Keratinocyte (primary cell): ENCODE measurements around the gene CACNG4. TPM values are rescaled to one million over a fixed set of nuclear protein-coding genes. Genes with fewer than 3 reads are reported as not detected.

Source experiments
- DNase-seq: peaks from one replicate; pipeline ENCODE4 v3.0.0-alpha.2; 2011; ENCODE audit warnings: low read depth, missing footprints, low spot score
- FAIRE-seq: peaks from 2 replicates; lab custom pipeline; 2011; peaks lifted over from hg19 to GRCh38; lab: Jason Lieb, UNC
- H2AFZ ChIP-seq: 2 replicates; pipeline ENCODE4 v1.6.0; 2012; ENCODE audit warnings: low read length, control low read depth, inconsistent platforms; ENCODE audit not compliant: control insufficient read depth
- H3K27ac ChIP-seq: 2 replicates; pipeline ENCODE4 v1.5.1; 2011; ENCODE audit warnings: low read length; ENCODE audit not compliant: control insufficient read depth, insufficient read depth
- H3K27me3 ChIP-seq: 3 replicates; pipeline ENCODE4 v1.6.0; 2011; ENCODE audit warnings: low read length; ENCODE audit not compliant: control insufficient read depth, insufficient read depth; ENCODE audit errors: extremely low read depth
- H3K36me3 ChIP-seq, 2 experiments: 2 replicates in 1 of 2; 3 replicates in 1 of 2; pipeline ENCODE4 v1.5.1; 2011; ENCODE audit warnings: low read length in 2 of 2, mild to moderate bottlenecking in 1 of 2; ENCODE audit not compliant: control insufficient read depth in 2 of 2, insufficient read depth in 2 of 2; ENCODE audit errors: extremely low read depth in 1 of 2
- H3K4me1 ChIP-seq: 3 replicates; pipeline ENCODE4 v1.5.1; 2011; ENCODE audit warnings: low read length; ENCODE audit not compliant: control insufficient read depth, insufficient read depth; ENCODE audit errors: extremely low read depth
- H3K4me2 ChIP-seq: 3 replicates; pipeline ENCODE4 v1.6.0; 2011; ENCODE audit warnings: low read depth, low read length; ENCODE audit not compliant: control insufficient read depth, insufficient read depth; ENCODE audit errors: extremely low read depth
- H3K4me3 ChIP-seq, 3 experiments: fragments of 200-600 bp in 1 of 3; sonication (generic) in 1 of 3; 2 replicates in 2 of 3; 3 replicates in 1 of 3; pipeline ENCODE4 v1.5.1; 2011 to 2016; ENCODE audit warnings: low read length in 3 of 3, mild to moderate bottlenecking in 3 of 3, control low read depth in 2 of 3, inconsistent platforms in 1 of 3, low read depth in 1 of 3, mixed read lengths in 1 of 3, mixed run types in 1 of 3, moderate library complexity in 1 of 3; ENCODE audit not compliant: control insufficient read depth in 2 of 3, insufficient read depth in 2 of 3; ENCODE audit errors: extremely low read depth in 1 of 3
- H3K79me2 ChIP-seq: 2 replicates; pipeline ENCODE4 v1.6.0; 2012; ENCODE audit warnings: low read length; ENCODE audit not compliant: control insufficient read depth, insufficient read depth
- H3K9ac ChIP-seq: 3 replicates; pipeline ENCODE4 v1.6.0; 2011; ENCODE audit warnings: low read length; ENCODE audit not compliant: control insufficient read depth, insufficient read depth; ENCODE audit errors: extremely low read depth
- H3K9me1 ChIP-seq: 3 replicates; pipeline ENCODE4 v1.6.0; 2011; ENCODE audit warnings: low read length; ENCODE audit not compliant: control insufficient read depth, insufficient read depth; ENCODE audit errors: extremely low read depth
- H3K9me3 ChIP-seq: 2 replicates; pipeline ENCODE4 v1.5.1; 2012; ENCODE audit warnings: low read depth, low read length; ENCODE audit not compliant: control insufficient read depth
- H4K20me1 ChIP-seq: 3 replicates; pipeline ENCODE4 v1.6.0; 2011; ENCODE audit warnings: low read length; ENCODE audit not compliant: control insufficient read depth, insufficient read depth; ENCODE audit errors: extremely low read depth
- EZH2 ChIP-seq: IDR thresholded peaks from one replicate; pipeline ENCODE4 v1.6.1; 2012; ENCODE audit warnings: inconsistent platforms, mild to moderate bottlenecking, low read length, moderate library complexity
- dilution Hi-C: fragments of 300-500 bp; cut with MboI; formaldehyde crosslinking; loops from one replicate; pipeline ENCODE4 v1.7.0; 2020; ENCODE audit warnings: low sequenced_read_pairs; ENCODE audit not compliant: extremely low pct_ligation_motif_present
- polyA plus RNA-seq, 5 experiments: library from polyadenylated mRNA; depleted of rRNA in 3 of 5; stranded (reverse) in 3 of 5; stranded (forward) in 1 of 5; unstranded in 1 of 5; fragments of >200 nt; gene quantifications; 1 replicate in 1 of 5; 2 replicates in 3 of 5; 3 replicates in 1 of 5; pipeline versions ENCODE4 v1.2.1 to v1.2.3, GENCODE V29; 2011 to 2012; ENCODE audit warnings: missing spikeins in 2 of 5, low read depth in 1 of 5, low replicate concordance in 1 of 5
- TF ChIP-seq, protein P1 (sequence below), 3 experiments: IDR thresholded peaks in 1 of 3; conservative IDR thresholded peaks in 1 of 3; optimal IDR thresholded peaks in 1 of 3; 2 replicates in 2 of 3; 3 replicates in 1 of 3; pipeline versions ENCODE3 to v1.5.1; 2011; ENCODE audit warnings: low read length in 3 of 3, mild to moderate bottlenecking in 3 of 3, moderate library complexity in 2 of 3, control low read depth in 1 of 3, inconsistent platforms in 1 of 3; ENCODE audit not compliant: insufficient read depth in 2 of 3; ENCODE audit errors: extremely low read depth in 1 of 3

Gene CACNG4
- polyA plus RNA-seq, 1 donor (not counting 4 experiments of a cell fraction or from before 2014, with no cell fraction given), result not detected

DNA sequence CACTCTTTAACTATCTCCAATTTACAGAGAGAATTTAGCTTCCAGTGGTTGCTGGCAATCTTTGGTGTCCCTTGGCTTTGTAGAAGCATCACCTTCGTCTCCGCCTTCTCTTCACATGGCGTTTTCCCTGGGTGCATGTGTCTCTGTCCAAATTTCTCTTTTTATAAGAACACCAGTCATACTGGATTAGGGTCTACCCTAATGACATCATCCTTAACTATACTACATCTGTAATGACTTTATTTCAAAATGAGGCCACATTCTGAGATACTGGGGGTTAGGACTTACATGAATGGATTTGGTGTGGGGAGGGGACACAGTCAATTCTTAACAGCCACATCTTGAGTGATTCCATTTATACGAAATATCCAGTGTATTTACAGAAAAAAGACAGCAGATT is 22.2 kb downstream of the CACNG4 start:
- Histone ChIP-seq H3K9me1 (no peaks in the 10 kb centered on the region), H3K4me1 (no peaks in the 10 kb centered on the region), H3K4me2 (no peak overlapping the region), H3K27me3 (peaks cover 17% of the 10 kb centered on the region), H3K36me3 (no peaks in the 10 kb centered on the region), H3K27ac (no peak overlapping the region), H2AFZ (no peak overlapping the region), H3K9ac (no peak overlapping the region), H4K20me1 (no peaks in the 10 kb centered on the region), H3K79me2 (no peaks in the 10 kb centered on the region), H3K9me3 (no peaks in the 10 kb centered on the region), H3K4me3 (no peak overlapping the region)
- FAIRE-seq, result no peak
- dilution Hi-C loops, result no loop called here
- no peak for DNase-seq
- no peak for TF ChIP-seq EZH2
- TF ChIP-seq, protein P1, sequence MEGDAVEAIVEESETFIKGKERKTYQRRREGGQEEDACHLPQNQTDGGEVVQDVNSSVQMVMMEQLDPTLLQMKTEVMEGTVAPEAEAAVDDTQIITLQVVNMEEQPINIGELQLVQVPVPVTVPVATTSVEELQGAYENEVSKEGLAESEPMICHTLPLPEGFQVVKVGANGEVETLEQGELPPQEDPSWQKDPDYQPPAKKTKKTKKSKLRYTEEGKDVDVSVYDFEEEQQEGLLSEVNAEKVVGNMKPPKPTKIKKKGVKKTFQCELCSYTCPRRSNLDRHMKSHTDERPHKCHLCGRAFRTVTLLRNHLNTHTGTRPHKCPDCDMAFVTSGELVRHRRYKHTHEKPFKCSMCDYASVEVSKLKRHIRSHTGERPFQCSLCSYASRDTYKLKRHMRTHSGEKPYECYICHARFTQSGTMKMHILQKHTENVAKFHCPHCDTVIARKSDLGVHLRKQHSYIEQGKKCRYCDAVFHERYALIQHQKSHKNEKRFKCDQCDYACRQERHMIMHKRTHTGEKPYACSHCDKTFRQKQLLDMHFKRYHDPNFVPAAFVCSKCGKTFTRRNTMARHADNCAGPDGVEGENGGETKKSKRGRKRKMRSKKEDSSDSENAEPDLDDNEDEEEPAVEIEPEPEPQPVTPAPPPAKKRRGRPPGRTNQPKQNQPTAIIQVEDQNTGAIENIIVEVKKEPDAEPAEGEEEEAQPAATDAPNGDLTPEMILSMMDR (optimal IDR thresholded peaks at IDR 0.05 in 1 of 3, IDR thresholded peaks at IDR 0.05 in 1 of 3, conservative IDR thresholded peaks at IDR 0.05 in 1 of 3; ENCODE audit: extremely low read depth in 1 of 3, insufficient read depth in 2 of 3, low read length in 3 of 3), result no peak

DNA sequence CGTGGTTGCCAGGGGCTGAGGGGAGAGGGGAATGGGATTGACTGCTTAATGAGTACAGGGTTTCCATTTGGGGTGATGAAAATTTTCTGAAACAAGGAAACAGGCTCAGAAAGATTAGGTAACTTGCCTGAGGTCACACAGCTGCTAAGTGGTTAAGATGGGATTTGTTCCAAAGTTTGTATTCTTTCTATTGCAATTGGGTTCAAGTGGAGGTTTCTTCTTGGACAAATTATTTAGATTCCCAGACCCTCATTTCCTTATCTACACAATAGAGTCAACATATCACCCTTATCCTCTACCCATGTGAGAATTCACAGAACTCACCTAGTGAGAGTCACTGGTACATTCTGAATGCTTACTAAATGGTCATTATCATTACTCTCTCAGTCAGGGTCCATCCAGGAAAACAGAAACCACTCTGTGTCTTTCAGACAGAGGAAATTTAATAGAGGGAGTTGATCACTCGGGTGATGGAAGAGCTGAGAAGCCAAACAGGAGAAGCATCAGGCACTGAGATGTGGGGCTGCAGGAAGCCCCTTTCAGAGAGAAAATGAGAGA is 22.6 kb downstream of the CACNG4 start:
- Histone ChIP-seq H3K4me2 (no peak overlapping the region), H3K27me3 (peaks cover 17% of the 10 kb centered on the region), H3K4me3 (no peak overlapping the region), H3K4me1 (no peaks in the 10 kb centered on the region), H3K9me3 (no peaks in the 10 kb centered on the region), H3K9ac (no peak overlapping the region), H3K79me2 (no peaks in the 10 kb centered on the region), H2AFZ (no peak overlapping the region), H4K20me1 (no peaks in the 10 kb centered on the region), H3K9me1 (no peaks in the 10 kb centered on the region), H3K36me3 (no peaks in the 10 kb centered on the region), H3K27ac (no peak overlapping the region)
- no peak for DNase-seq
- TF ChIP-seq, protein P1 (optimal IDR thresholded peaks at IDR 0.05 in 1 of 3, IDR thresholded peaks at IDR 0.05 in 1 of 3, conservative IDR thresholded peaks at IDR 0.05 in 1 of 3; ENCODE audit: extremely low read depth in 1 of 3, insufficient read depth in 2 of 3, low read length in 3 of 3), result no peak
- no peak for TF ChIP-seq EZH2
- dilution Hi-C loops, result no loop called here
- no peak for FAIRE-seq
